Measurements from ENCODE around the gene ALDH2. TPM values are rescaled to one million over a fixed set of nuclear protein-coding genes. Genes with fewer than 3 reads are reported as not detected.
"Not testable (repeated sequence)": the region's sequence is repeated elsewhere in the genome, so short reads cannot be mapped to it uniquely, and the experiment has no call there.

ALDH2 gene
- 10 to 100 TPM; 12.1 to 43.3 (median 15.8) TPM for total RNA-seq (2021; fragmentation: NEBNext Ultra II Directional; extraction: Animal tissue kit (Norgen Biotek cat#: 25700))
- long read RNA-seq, full-length matches to known transcripts, result 79 of 90 reads
- long read RNA-seq, partial matches to known transcripts, result 5 of 90 reads
- long read RNA-seq, other reads (novel, unspliced or antisense), result 6 of 90 reads

- peak within 1 kb of the TSS; percentile 96 for H3K4me3 Mint-ChIP-seq
- no peak for DNase-seq
- TF ChIP-seq, protein P1, sequence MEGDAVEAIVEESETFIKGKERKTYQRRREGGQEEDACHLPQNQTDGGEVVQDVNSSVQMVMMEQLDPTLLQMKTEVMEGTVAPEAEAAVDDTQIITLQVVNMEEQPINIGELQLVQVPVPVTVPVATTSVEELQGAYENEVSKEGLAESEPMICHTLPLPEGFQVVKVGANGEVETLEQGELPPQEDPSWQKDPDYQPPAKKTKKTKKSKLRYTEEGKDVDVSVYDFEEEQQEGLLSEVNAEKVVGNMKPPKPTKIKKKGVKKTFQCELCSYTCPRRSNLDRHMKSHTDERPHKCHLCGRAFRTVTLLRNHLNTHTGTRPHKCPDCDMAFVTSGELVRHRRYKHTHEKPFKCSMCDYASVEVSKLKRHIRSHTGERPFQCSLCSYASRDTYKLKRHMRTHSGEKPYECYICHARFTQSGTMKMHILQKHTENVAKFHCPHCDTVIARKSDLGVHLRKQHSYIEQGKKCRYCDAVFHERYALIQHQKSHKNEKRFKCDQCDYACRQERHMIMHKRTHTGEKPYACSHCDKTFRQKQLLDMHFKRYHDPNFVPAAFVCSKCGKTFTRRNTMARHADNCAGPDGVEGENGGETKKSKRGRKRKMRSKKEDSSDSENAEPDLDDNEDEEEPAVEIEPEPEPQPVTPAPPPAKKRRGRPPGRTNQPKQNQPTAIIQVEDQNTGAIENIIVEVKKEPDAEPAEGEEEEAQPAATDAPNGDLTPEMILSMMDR (IDR thresholded peaks at IDR 0.05), result peak; percentile 14; the same call in 1 of the 2 replicates
- peaks cover 21% of the 10 kb centered on the region for H3K4me1 Mint-ChIP-seq (ENCODE audit: low read depth)
- H3K27ac Mint-ChIP-seq, result peak within 1 kb of the TSS; percentile 85
- no peaks in the 10 kb centered on the region for H3K9me3 Mint-ChIP-seq
- H3K36me3 Mint-ChIP-seq (ENCODE audit: low read depth), result no peaks in the 10 kb centered on the region
- H3K27me3 Mint-ChIP-seq (ENCODE audit: insufficient read depth), result no peaks in the 10 kb centered on the region; the same call in 1 of the 2 replicates
Measured at GRCh38 chr12:111766608-111767361, at the start of gene ALDH2. Gene ALDH2, plus strand, starts transcription at chr12:111766933. Its CDS starts 50 bp downstream, at chr12:111766983.

DNA sequence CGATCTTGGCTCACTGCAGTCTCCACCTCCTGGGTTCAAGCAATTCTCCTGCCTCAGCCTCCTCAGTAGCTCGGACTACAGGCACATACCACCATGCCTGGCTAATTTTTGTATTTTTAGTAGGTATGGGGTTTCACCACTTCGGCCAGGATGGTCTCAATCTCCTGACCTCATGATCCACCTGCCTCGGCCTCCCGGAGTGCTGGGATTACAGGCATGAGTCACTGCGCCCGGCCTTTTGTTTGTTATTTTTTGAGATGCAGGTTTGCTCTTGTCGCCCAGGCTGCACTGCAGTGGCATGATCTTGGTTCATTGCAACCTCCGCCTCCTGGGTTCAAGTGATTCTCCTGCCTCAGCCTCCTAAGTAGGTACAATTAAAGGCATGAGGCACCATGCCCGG is 47.4 kb upstream of the ALDH2 start:
- DNase-seq; H3K4me3 Mint-ChIP-seq; H3K9me3 Mint-ChIP-seq; H3K27ac Mint-ChIP-seq; H3K27me3 Mint-ChIP-seq (ENCODE audit: insufficient read depth); H3K4me1 Mint-ChIP-seq (ENCODE audit: low read depth): not testable (repeated sequence)
- H3K36me3 Mint-ChIP-seq (ENCODE audit: low read depth), result 0 out of 2 replicates have a peak, but pooled peaks cover 15% of the 10 kb centered on the region

DNA sequence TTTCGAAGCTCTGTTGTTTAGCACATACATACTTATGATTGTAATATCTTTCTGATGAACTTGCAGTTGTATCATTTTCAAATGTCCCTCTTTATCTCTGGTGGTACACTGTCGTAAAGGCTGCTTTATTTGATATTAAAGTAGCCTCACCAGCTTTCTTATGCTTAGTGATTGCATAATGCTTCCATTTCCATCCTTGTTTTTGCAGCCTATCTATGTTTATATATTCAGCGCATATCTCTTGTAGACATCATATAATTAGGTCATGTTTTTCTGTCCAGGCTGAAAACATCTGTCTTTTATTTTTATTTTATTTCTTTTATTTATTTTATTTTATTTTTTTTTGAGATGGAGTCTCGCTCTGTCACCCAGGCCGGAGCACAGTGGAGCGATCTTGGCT is 46.3 kb upstream of the ALDH2 start:
- Mint-ChIP-seq H3K27me3 (ENCODE audit: insufficient read depth) (no peaks in the 10 kb centered on the region), H3K36me3 (ENCODE audit: low read depth) (0 out of 2 replicates have a peak, but pooled peaks cover 12% of the 10 kb centered on the region), H3K9me3 (no peaks in the 10 kb centered on the region), H3K4me3 (no peak overlapping the region), H3K4me1 (ENCODE audit: low read depth) (no peaks in the 10 kb centered on the region), H3K27ac (no peak overlapping the region)
- no peak for DNase-seq
- TF ChIP-seq, protein P1 (IDR thresholded peaks at IDR 0.05), result no peak

GRCh38 chr12:111723646-111724360 is 42.9 kb upstream of the ALDH2 start:
- not testable (repeated sequence) for H3K4me1 Mint-ChIP-seq (ENCODE audit: low read depth); H3K36me3 Mint-ChIP-seq (ENCODE audit: low read depth); DNase-seq; H3K27ac Mint-ChIP-seq; H3K4me3 Mint-ChIP-seq; H3K27me3 Mint-ChIP-seq (ENCODE audit: insufficient read depth); H3K9me3 Mint-ChIP-seq

- TF ChIP-seq, protein P1 (IDR thresholded peaks at IDR 0.05), result no peak
- Mint-ChIP-seq H3K27ac (no peak overlapping the region), H3K27me3 (ENCODE audit: insufficient read depth) (no peaks in the 10 kb centered on the region), H3K36me3 (ENCODE audit: low read depth) (no peaks in the 10 kb centered on the region; the same call in 1 of the 2 replicates), H3K9me3 (no peaks in the 10 kb centered on the region), H3K4me1 (ENCODE audit: low read depth) (no peaks in the 10 kb centered on the region), H3K4me3 (no peak overlapping the region)
- no peak for DNase-seq
Measured at GRCh38 chr12:111728795-111729194, 37.9 kb upstream of the ALDH2 start.

DNA sequence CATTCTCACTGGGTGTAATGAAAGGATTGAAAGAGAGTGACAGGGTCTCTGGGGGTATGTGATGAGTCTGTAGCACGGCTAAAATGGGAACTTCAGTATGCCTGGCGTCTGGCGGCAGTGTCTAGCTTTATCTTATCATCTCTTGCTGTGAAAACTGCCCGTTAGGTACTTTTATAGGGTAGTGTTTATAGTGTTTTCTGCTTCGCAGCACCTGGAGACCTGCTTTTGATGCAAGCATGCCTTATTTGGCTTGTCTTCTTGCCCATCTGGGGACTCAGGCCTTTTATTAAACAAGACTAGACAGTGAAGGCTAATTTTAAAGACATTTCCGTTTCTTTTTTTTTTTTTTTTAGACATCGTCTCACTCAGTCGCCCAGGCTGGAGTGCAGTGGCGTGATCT is 36.3 kb upstream of the ALDH2 start:
- DNase-seq, result no peak
- Mint-ChIP-seq H3K27me3 (ENCODE audit: insufficient read depth) (no peaks in the 10 kb centered on the region), H3K4me1 (ENCODE audit: low read depth) (no peaks in the 10 kb centered on the region), H3K9me3 (no peaks in the 10 kb centered on the region), H3K4me3 (no peak overlapping the region), H3K27ac (no peak overlapping the region), H3K36me3 (ENCODE audit: low read depth) (no peaks in the 10 kb centered on the region; the same call in 1 of the 2 replicates)
- TF ChIP-seq, protein P1 (IDR thresholded peaks at IDR 0.05), result no peak

All from HFFc6 (cell line).